ENCODE data around the gene TMEM184B. TPM values are rescaled to one million over a fixed set of nuclear protein-coding genes. Genes with fewer than 3 reads are reported as not detected.

The TMEM184B gene
- total RNA-seq, 1 experiment from 2014 or later = 18.6 TPM

DNA sequence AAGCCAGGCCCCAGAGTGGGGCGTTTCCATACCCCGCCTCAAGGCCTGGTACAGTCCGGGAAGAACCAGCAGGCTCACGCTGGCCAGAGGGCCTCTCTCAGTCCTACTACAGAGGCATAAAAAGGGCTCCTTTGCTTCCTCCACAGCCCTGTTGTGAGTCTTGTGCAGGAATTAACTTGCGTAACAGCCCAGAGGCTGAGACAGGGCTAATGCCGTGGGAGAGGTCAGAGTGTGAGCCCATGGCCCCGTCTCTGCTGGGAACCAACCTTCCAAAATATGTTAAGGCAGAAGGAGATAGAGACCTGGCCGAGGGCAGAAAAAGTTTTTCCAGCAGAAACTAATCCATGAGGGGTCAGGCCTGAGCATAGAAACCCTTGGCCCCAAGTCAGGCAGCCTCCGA, 19.9 kb upstream of the TMEM184B start:
- Histone ChIP-seq H3K4me3 (no peak overlapping the region), H3K9me3 (no peaks in the 10 kb centered on the region), H3K36me3 (peaks cover 71% of the 10 kb centered on the region), H3K27me3 (no peaks in the 10 kb centered on the region)
- no peak for DNase-seq

DNA sequence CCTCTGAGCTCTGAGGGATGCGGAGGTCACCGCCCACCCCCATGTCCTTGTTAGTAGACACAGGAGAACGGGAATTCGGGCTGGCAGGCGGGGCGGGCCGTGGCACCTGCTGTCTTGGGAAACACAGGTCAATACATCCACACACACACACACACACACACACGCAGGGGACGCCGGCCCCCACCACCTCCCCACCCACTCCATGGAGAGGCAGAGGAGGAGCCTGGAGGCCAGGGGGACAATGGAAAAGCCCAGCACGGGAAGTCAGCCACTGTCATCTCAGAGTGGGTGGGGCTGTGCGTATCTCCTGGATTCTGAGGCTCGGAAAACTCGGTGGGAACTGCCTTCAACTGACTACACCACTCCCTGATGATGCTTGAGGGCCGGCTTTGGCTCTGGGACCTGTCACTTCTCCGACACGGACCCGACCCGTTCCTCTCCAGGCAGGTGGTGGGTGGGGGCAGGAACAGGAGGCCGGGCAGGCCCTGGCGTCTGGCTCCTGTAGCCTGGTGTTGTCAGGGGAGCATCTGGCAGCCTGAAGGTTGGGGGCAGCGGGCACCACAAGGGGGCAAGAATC, 18.5 kb upstream of the TMEM184B start:
- Histone ChIP-seq H3K27me3 (no peaks in the 10 kb centered on the region), H3K36me3 (peaks cover 58% of the 10 kb centered on the region), H3K4me3 (no peak overlapping the region), H3K9me3 (no peaks in the 10 kb centered on the region)
- DNase-seq = no peak

DNA sequence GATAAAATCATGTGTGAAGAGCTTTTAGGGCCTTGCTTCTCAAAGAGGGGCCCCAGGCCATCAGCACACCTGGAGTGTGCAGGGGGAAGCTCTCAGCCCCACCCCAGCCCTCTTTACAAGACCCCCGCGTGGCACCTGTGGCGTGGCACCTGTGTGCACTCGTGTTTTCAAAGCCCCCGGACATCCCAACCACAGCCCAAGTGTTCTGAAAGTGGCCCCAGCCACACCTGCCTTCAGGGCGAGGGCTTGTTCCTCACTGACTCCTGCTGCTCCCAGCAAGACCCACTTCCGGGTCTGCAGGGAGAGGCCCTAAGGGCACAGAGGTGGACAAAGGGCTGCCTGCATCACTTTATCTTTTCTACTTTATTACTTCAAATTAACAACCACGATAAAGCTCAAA, 17.5 kb upstream of the TMEM184B start:
- Histone ChIP-seq H3K9me3 (no peaks in the 10 kb centered on the region), H3K36me3 (peaks cover 49% of the 10 kb centered on the region), H3K27me3 (no peaks in the 10 kb centered on the region), H3K4me3 (no peak overlapping the region)
- no peak for DNase-seq

DNA sequence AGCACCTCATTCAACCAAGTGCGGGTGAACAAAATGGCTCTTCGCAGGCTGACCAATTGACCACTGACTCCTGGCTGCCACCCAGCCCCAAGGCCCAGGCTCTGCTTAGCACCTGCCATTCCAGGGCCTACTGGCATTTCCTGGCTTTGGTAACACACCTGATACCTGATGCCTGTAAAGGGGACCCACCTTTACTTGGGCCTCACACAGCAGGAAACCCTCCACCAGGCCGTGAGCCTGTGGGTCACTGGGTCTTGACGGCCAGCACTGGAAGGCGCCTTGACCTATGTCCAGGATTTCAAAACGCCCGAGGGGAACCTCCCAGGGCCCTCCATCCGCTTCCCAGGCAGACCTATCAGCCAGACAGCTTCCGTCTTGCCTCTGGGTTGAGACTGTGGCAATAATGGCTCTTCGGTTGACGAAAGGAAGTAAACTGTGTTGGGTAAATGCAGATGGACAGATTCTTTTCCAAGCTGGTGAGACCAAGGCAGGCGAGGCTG, 16.8 kb upstream of the TMEM184B start:
- H3K36me3 ChIP-seq = peaks cover 43% of the 10 kb centered on the region
- no peaks in the 10 kb centered on the region for H3K27me3 ChIP-seq
- H3K9me3 ChIP-seq = no peaks in the 10 kb centered on the region
- H3K4me3 ChIP-seq = no peak overlapping the region
- DNase-seq = no peak

DNA sequence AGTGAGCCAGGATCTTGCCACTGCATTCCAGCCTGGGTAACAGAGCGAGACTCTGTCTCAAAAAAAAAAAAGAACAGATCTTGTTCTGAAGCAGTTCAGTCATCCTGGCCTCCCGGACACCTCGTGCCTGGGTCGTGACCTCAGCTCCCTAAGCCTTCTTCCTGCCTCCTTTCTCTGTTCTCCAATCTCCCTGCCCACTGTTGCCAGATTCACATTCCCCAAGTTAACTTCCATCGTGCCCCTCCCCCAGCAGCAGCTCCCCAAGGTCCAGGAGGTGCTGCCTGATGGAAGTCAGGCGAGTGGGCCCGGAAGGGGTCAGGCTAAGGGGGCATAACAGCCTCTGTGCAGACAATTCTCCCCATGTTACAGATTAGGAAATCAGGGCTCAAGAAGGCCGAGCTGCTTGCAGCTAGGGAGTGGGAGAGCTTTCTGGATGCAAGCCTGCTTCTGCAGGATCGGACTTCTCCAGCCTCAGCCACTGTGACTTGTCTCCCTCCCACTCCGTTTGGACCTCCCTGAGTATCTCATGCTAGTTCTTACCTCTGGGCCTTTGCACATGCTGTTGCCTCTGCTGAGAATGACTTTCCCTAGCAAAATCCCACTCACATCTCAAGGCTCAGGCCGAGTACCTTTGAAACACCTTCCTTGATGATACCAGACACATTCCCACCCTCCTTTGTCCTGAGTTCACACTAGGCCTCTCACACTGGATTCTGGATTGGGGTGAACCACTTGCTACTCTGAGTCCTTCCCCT, 14.3 kb upstream of the TMEM184B start:
- Histone ChIP-seq H3K36me3 (peaks cover 19% of the 10 kb centered on the region), H3K4me3 (no peak overlapping the region), H3K27me3 (no peaks in the 10 kb centered on the region), H3K9me3 (no peaks in the 10 kb centered on the region)
- no peak for DNase-seq

DNA sequence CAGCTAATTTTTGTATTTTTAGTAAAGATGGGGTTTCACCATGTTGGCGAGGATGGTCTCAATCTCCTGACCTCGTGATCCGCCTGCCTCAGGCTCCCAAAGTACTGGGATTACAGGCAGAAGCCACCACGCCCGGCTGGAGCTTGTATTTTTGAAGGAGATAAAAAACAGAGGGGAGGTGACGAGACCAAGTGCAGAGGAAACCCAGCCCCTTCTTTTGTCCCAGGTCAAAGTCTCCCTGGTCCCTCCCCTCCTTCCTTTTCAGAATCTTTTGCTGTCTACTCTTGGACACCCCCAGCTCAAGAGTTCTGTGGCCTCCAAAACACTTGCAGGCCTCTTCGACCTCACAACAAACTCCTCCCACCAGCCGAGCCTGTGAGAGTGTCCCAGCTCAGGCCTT, 12.2 kb upstream of the TMEM184B start:
- DNase-seq = no peak
- Histone ChIP-seq H3K4me3 (no peak overlapping the region), H3K9me3 (no peaks in the 10 kb centered on the region), H3K36me3 (peaks cover 6% of the 10 kb centered on the region), H3K27me3 (no peaks in the 10 kb centered on the region)

DNA sequence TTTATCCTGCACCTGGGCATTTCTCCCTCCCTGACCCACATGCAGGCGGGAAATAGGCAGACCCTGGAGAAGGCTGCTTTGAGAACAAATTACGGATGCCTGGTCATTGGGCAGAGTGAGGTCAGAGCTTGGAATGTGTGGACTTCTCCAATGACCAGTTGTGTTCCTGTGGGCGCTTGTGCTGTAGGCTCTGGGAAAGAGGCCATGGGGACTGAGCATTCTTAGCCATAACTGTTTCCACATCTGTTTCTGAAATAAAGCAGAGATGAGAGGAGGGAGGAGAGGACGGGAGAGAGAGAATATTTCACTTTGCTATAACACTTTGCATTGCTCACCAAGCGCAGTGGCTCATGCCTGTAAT, 11.2 kb upstream of the TMEM184B start:
- H3K36me3 ChIP-seq = peaks cover 6% of the 10 kb centered on the region
- H3K27me3 ChIP-seq = no peaks in the 10 kb centered on the region
- no peaks in the 10 kb centered on the region for H3K9me3 ChIP-seq
- H3K4me3 ChIP-seq = no peak overlapping the region
- DNase-seq = no peak

DNA sequence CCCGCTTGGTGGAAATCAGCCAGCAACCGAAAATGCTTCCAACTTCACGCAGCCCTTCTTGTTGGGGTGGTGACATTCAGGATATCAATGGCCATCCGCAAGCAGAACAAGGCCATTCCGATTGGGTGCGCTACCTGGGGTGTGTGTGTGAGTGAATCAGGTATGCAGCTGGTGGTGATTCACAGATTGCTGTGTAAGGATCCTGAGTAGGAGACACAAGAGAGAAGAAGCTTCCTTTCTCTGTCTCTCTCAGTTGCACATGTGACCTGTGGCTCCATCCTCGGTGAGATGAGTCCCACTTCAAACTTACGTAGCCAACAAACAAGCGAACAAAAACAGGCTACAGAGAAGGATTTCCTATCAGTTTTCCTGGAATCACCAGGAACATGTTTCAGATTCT, 9.6 kb upstream of the TMEM184B start:
- H3K36me3 ChIP-seq = no peaks in the 10 kb centered on the region; the same call in none of the 2 replicates
- H3K9me3 ChIP-seq = no peaks in the 10 kb centered on the region
- DNase-seq = no peak

DNA sequence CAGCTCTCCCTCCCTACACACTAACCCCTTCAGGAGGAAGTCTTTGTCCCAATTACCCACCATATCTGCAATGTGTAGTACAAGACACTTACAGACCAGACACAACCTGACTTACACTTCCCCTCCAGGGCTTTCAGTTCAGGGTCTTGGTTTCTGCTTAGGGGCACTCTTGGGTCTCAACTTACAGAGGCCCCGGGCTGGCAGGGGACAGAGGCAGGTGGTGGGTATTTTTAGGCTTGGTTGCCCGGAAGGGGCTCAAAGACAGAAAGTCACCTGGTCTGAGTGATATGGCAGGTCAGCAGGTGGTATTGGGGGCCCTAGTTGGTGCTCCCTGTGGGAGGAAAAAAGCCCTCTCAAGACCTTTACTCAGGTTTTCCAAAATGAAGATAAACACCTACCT, 3.4 kb upstream of the TMEM184B start:
- peaks cover 2% of the 10 kb centered on the region for H3K36me3 ChIP-seq
- H3K9me3 ChIP-seq = no peaks in the 10 kb centered on the region
- H3K27me3 ChIP-seq = no peaks in the 10 kb centered on the region
- no peak for DNase-seq
- no peak overlapping the region for H3K4me3 ChIP-seq

More for the DNA sequence above, 9.6 kb upstream of the TMEM184B start:
- H3K27me3 ChIP-seq = no peaks in the 10 kb centered on the region
- no peak overlapping the region for H3K4me3 ChIP-seq

DNA sequence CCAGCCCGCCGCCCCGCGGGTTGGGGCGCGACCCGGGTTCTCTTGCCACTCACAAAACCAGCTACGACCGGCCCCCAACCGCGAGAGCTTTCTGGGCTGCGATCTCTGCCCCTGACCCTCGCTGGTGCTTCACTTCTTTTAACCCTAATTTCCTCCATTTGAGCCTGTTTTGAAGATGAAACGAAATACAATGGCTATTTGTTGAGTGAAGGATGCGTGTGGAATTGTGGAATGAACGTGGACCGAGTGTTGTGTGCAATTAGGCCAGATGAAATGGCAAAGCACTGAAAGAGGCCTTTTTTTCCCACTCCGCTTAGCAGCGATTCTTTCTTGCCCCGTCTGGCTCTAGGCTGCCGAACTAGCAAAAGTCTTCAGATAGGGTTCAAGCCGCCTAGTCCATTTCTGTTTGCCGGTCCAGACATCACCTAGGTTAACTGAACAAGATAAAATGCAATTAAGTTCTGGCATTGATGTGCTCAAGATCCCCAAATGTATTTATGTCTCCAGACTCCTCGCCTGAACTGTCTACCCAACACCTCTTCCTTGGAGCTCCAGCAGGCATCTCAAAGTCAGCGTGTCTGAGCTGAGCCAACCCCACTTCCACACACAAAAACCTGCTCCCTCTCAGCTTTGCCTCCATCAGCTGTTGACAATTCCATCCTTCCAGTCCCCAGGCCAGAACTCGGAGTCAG, 471 bp upstream of the TMEM184B start:
- peak overlapping the region; percentile 92 for H3K4me3 ChIP-seq
- no peaks in the 10 kb centered on the region for H3K27me3 ChIP-seq
- H3K9me3 ChIP-seq = no peaks in the 10 kb centered on the region
- DNase-seq = no peak
- peaks cover 17% of the 10 kb centered on the region for H3K36me3 ChIP-seq

DNA sequence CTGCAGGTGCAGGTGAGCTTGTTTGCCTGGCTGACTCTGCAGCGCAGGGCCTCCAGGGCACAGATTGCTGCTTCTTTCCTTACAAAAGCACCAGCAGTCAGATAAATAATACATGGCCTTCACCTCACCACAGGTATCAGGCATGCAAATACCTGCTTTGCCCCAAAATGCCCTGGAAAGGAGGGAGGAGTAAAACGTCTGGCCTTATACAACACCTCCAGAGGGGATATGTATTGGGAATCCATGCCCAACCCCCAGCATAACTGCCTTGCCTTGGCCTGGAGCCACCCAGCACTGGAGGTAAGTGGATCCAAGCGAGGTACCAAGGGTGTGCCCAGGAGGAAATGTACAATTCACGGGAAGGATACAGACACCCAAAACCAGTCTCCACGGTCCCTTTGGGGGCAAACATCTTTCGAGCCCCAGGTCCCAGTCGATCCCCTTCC, 860 bp downstream of the TMEM184B start:
- no peak for DNase-seq
- Histone ChIP-seq H3K4me3 (peak overlapping the region; percentile 92), H3K36me3 (peaks cover 22% of the 10 kb centered on the region), H3K27me3 (no peaks in the 10 kb centered on the region), H3K9me3 (no peaks in the 10 kb centered on the region)

DNA sequence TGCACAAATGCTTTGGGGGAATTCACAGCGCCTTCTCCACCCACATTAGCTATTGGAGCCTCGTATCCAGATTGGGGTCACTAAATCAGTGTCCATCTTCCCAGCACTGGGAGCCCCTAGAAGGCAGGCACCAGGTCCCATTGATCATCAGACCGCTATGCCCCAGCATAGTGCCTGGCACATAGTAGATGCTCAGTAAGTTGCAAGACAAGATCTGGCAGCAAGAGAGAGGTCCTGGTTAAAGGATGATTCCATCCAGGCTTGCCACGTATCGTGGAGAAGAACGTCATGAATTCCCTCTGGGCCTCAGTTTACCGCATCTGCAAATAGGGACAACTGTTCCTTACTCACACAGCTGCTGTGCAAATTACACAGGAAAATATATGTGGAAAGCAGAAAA, 1.7 kb downstream of the TMEM184B start:
- Histone ChIP-seq H3K4me3 (peak overlapping the region; percentile 92; the same call in 1 of the 2 replicates), H3K9me3 (no peaks in the 10 kb centered on the region), H3K27me3 (no peaks in the 10 kb centered on the region), H3K36me3 (peaks cover 28% of the 10 kb centered on the region)
- no peak for DNase-seq

DNA sequence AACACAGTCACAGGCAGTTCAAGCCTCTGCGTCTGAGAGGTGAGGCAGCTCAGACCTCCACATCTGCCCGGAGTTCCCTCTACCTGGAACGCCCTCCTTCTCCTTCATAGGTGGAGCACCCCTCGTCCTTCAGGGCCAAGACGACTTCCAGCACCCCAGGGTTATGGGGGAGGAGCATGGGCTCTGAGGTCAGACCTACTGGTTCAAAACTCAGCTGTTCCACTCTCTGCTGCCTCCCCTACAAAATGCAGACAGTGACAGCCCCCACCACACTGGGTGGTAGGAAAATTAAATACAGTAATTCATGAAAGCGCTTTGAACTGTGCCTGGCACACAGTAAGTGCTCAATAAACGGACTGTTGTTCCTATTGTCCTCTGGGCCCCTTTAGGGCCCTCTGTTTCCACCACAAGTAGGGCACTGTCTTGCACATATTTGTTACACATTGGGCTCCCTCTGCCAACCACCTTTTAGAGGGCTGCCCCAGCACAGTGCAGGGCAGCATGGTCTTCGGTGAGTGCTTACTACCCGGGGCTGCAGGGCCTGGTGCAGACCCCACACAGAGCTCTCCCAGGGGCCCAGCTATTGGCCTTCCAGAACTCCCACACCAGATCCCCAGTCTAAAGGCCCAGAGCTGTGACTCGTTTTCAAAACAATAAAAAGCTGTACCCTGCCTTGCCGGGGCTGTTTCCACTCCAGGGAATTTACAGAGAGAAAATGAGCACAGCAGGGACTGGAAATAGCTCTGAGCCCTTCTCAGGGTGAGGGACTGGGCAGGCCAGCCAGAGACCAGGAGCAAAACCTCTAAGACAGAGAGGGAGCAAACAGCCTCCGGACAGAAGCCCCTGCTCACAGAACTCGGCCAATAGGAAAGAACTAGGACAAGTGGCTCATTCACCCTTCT, 2.5 kb downstream of the TMEM184B start:
- H3K9me3 ChIP-seq = no peaks in the 10 kb centered on the region
- no peak for DNase-seq
- no peaks in the 10 kb centered on the region for H3K27me3 ChIP-seq
- H3K36me3 ChIP-seq = peaks cover 34% of the 10 kb centered on the region
- H3K4me3 ChIP-seq = no peak overlapping the region

DNA sequence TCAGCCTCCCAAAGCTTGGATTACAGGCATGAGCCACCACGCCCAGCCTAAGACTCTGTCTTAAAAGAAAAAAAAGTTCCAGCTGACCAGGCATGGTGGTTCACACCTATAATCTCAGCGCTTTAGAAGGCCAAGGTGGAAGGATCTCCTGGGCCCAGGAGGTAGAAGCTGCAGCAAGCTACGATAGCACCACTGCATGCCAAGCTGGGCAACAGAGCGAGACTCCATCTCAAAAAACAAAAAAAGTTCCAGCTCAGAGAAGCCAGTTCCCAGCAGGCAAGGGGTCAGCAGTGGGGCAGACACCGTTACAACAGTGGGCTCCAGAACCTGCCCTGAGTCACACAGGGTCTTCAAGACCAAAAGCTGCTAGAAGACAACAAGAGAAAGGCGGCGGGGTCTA, 3.3 kb downstream of the TMEM184B start:
- Histone ChIP-seq H3K4me3 (no peak overlapping the region), H3K27me3 (no peaks in the 10 kb centered on the region), H3K9me3 (no peaks in the 10 kb centered on the region), H3K36me3 (peaks cover 40% of the 10 kb centered on the region)
- no peak for DNase-seq

DNA sequence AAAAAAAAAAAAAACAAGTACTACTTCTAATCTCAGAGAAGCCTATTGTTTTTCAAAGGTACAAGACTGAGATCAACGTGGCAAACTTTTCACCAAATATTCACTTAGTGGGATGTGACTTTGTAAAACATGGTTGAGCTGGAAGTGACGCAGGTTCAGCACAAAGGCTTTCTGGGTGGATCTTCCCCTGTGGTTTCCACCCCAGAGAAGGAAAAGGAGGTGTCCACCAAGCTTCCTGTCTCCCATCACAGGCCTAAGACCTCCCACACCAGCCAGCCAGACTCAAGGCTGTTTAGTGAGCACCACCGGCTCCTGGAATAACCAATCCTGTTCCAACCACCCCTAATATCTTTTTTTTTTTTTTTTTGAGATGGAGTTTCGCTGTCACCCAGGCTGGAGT, 5.7 kb downstream of the TMEM184B start:
- H3K9me3 ChIP-seq = no peaks in the 10 kb centered on the region
- no peak overlapping the region for H3K4me3 ChIP-seq
- no peak for DNase-seq
- peaks cover 43% of the 10 kb centered on the region for H3K36me3 ChIP-seq
- H3K27me3 ChIP-seq = no peaks in the 10 kb centered on the region

DNA sequence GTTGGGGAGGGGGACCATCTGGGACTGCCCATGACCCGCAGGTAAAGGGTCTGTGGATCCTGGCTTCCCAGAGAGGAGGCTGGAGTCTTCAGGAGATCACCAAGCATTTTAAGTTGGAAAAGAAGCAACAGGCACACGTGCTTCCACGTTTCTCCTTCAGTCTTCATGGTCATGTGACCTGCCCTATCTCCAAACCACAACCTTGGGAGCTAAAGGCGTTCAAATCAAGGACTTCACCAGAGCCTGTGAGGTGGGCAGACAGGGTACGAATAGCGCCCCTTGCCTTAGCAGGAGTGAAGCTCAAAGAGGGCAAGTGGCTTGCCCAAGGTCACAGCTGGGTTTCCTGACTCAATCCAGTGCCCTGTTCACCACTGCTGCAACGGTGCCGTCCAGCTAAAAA, 6.7 kb downstream of the TMEM184B start:
- peaks cover 41% of the 10 kb centered on the region for H3K36me3 ChIP-seq
- no peaks in the 10 kb centered on the region for H3K9me3 ChIP-seq
- DNase-seq = no peak
- H3K27me3 ChIP-seq = no peaks in the 10 kb centered on the region
- no peak overlapping the region for H3K4me3 ChIP-seq
